ENCODE data around the gene EYS. TPM values are rescaled to one million over a fixed set of nuclear protein-coding genes. Genes with fewer than 3 reads are reported as not detected.

The EYS gene
- total RNA-seq, 1 donor from 2014 or later = not detected

- H3K4me3 ChIP-seq = no peak overlapping the region
- no peak overlapping the region for H3K27ac ChIP-seq
- no peak for DNase-seq (ENCODE audit: low spot score in 2 of 2)
- H3K9me3 ChIP-seq = no peaks in the 10 kb centered on the region
- no peak for TF ChIP-seq CTCF (IDR thresholded peaks at IDR 0.05)
- H3K4me1 ChIP-seq = no peaks in the 10 kb centered on the region
- intact Hi-C loops (cut with DNase I) = no loop called here
- no peaks in the 10 kb centered on the region for H3K36me3 ChIP-seq
- no peaks in the 10 kb centered on the region for H3K27me3 ChIP-seq
These were observed 993.9 kb downstream of the EYS start for GRCh38 chr6:64713175-64713574.

DNA sequence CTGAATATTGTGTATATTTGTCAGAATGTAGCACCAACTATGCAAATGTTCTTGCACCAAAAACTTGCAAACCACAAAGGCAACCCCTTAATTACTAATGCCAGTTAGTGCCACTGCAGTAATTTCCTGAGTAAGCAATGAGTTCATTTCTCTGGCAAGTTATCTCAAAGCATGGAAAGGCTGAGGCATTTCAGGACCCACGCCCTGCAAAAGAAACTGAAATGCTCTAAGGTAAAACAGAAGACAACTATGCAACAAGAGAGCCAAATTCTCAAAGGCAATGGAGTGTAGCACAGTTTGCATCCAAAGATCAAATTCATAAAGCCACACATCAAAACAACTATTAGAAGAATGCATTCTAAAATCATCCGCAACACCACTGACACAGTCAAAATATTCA is 994.4 kb downstream of the EYS start:
- DNase-seq (ENCODE audit: low spot score in 2 of 2) = no peak
- H3K4me1 ChIP-seq = no peaks in the 10 kb centered on the region
- no peaks in the 10 kb centered on the region for H3K27me3 ChIP-seq
- H3K27ac ChIP-seq = no peak overlapping the region
- intact Hi-C loops (cut with DNase I) = no loop called here
- H3K4me3 ChIP-seq = no peak overlapping the region
- no peak for TF ChIP-seq CTCF (IDR thresholded peaks at IDR 0.05)
- H3K9me3 ChIP-seq = no peaks in the 10 kb centered on the region
- no peaks in the 10 kb centered on the region for H3K36me3 ChIP-seq

DNA sequence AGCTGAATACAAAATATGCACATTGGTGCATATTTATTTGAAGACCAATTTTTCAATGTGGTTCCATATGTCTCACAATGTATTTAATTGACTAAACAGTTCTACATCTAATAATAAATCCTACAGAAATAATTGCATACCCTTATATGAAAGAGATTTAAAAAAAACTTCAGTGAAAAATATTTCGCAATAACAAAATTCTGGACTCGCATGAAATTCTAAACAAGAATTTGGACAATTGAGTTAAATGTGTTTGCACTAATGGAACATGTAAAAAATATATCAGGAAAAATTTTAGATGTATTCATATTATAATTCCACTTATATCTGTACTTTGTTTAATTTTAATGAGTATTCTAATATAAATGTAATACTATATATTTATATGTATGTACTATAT is 1003.1 kb downstream of the EYS start:
- Histone ChIP-seq H3K4me1 (no peaks in the 10 kb centered on the region), H3K4me3 (no peak overlapping the region), H3K27me3 (no peaks in the 10 kb centered on the region), H3K36me3 (no peaks in the 10 kb centered on the region), H3K27ac (no peak overlapping the region), H3K9me3 (no peaks in the 10 kb centered on the region)
- no peak for DNase-seq (ENCODE audit: low spot score in 2 of 2)
- intact Hi-C loops (cut with DNase I) = no loop called here
- no peak for TF ChIP-seq CTCF (IDR thresholded peaks at IDR 0.05)

DNA sequence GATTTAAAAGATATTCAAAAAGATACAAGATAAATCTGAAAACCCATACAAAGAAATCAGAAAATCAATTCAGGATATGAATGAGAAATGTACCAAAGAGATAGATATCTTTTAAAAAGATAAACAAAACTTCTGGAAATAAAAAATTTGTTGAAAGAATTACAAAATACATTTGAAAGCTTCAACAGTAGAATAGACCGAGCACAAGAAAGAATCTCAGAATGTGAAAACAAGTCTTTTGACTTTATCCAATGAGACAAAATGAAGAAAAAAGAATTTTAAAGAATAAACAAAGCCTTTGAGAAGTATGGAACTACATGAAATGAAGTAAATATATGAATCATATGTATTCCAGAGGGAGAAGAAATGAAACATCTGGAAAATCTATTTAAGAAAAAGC is 1011.0 kb downstream of the EYS start:
- H3K4me1 ChIP-seq = no peaks in the 10 kb centered on the region
- H3K27me3 ChIP-seq = no peaks in the 10 kb centered on the region
- no peak overlapping the region for H3K27ac ChIP-seq

GRCh38 chr6:64694356-64694755 is 1012.7 kb downstream of the EYS start:
- no peak overlapping the region for H3K27ac ChIP-seq
- no peak for TF ChIP-seq CTCF (IDR thresholded peaks at IDR 0.05)
- H3K4me3 ChIP-seq = no peak overlapping the region
- no peaks in the 10 kb centered on the region for H3K4me1 ChIP-seq
- no peaks in the 10 kb centered on the region for H3K36me3 ChIP-seq
- intact Hi-C loops (cut with DNase I) = no loop called here
- H3K27me3 ChIP-seq = no peaks in the 10 kb centered on the region
- H3K9me3 ChIP-seq = no peaks in the 10 kb centered on the region
- no peak for DNase-seq (ENCODE audit: low spot score in 2 of 2)

More for the DNA sequence above, 1011.0 kb downstream of the EYS start:
- Histone ChIP-seq H3K9me3 (no peaks in the 10 kb centered on the region), H3K4me3 (no peak overlapping the region), H3K36me3 (no peaks in the 10 kb centered on the region)
- no peak for DNase-seq (ENCODE audit: low spot score in 2 of 2)
- intact Hi-C loops (cut with DNase I) = no loop called here
- TF ChIP-seq CTCF (IDR thresholded peaks at IDR 0.05) = no peak

GRCh38 chr6:64691064-64691463 is 1016.0 kb downstream of the EYS start:
- H3K27me3 ChIP-seq = no peaks in the 10 kb centered on the region
- no peaks in the 10 kb centered on the region for H3K36me3 ChIP-seq
- intact Hi-C loops (cut with DNase I) = no loop called here
- no peak overlapping the region for H3K4me3 ChIP-seq
- no peaks in the 10 kb centered on the region for H3K9me3 ChIP-seq
- H3K27ac ChIP-seq = no peak overlapping the region
- no peaks in the 10 kb centered on the region for H3K4me1 ChIP-seq
- no peak for TF ChIP-seq CTCF (IDR thresholded peaks at IDR 0.05)
- DNase-seq (ENCODE audit: low spot score in 2 of 2) = no peak

Measured in ascending aorta (tissue), 2 donors.